NCI-H1092 (cell line): ENCODE results near the gene KIN.
"Not testable (repeated sequence)": the region's sequence is repeated elsewhere in the genome, so short reads cannot be mapped to it uniquely, and the experiment has no call there.

Experiments used
- DNase-seq: peaks from one replicate; lab custom pipeline; 2025; lab: John Stamatoyannopoulos, UW

Gene KIN, protein sequence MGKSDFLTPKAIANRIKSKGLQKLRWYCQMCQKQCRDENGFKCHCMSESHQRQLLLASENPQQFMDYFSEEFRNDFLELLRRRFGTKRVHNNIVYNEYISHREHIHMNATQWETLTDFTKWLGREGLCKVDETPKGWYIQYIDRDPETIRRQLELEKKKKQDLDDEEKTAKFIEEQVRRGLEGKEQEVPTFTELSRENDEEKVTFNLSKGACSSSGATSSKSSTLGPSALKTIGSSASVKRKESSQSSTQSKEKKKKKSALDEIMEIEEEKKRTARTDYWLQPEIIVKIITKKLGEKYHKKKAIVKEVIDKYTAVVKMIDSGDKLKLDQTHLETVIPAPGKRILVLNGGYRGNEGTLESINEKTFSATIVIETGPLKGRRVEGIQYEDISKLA

GRCh38 chr10:7787857-7788638 lies at the start of gene KIN, which contains the start of gene ATP5F1C:
KIN (minus strand) TSS chr10:7787993; CDS start chr10:7787933, 60 bp downstream.
ATP5F1C (plus strand) TSS chr10:7788177; CDS start chr10:7788208, 31 bp downstream.
- DNase-seq = peak; percentile 96

DNA sequence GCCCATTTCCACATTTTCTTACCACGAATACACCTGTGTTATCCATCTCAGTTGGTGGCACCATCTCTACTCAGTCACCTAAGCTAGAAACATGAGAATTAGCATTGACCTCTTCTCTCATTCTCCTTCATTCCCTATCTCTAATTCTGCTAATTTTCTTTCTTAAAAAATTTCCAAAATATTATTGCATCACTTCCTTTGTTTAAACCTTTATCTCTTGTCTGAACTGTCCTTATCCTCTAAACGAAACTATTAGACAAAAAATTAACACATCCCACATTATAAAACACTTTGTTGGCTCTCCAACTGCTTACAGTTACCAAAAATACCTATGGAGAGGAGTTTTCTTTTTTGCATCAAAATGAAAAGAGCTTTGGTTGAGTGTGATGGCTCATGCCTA lies 48.8 kb upstream of the KIN start:
- DNase-seq = no peak

GRCh38 chr10:7834262-7834661 lies 46.5 kb upstream of the KIN start:
- DNase-seq = no peak

GRCh38 chr10:7833210-7833609 lies 45.4 kb upstream of the KIN start:
- no peak for DNase-seq

GRCh38 chr10:7832060-7832459 lies 44.3 kb upstream of the KIN start:
- no peak for DNase-seq

- no peak for DNase-seq
Measured at GRCh38 chr10:7829289-7829834, 41.6 kb upstream of the KIN start.

DNA sequence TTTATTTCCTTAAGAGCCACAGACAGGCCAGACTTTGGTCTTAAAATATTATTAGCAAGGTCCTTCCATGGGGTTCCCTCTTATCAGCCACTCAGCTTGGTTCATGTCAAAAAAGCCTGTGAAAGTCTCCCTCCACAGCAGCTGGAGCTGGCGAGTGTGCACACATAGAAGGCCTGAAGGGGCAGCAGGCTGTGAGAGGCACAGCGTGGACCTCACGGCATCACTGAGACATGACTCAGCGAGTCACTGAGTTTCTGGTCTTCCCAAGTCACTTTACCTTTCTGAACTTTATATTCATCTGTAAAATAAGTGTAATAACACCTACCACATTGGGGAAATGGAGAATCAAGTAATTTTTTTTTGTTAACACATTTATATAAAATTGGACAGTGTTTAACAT lies 39.2 kb upstream of the KIN start:
- no peak for DNase-seq

DNA sequence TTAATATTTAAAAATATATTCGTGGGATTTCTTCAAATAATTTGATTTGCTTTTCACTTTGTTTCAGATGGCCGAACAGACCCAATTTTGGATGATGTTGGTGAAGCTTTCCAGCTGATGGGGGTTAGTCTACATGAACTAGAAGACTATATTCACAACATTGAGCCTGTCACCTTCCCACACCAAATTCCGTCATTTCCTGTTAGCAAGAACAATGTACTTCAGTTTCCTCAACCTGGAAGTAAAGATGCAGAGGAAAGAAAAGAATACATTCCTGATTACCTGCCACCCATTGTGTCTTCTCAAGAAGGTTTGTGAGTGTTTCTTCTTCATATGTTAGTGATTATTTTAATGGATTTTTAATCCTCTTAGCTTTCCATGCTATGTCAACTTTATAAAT lies 36.5 kb upstream of the KIN start:
- DNase-seq = no peak

- DNase-seq = no peak
Measured at GRCh38 chr10:7819121-7819460, 31.3 kb upstream of the KIN start.

DNA sequence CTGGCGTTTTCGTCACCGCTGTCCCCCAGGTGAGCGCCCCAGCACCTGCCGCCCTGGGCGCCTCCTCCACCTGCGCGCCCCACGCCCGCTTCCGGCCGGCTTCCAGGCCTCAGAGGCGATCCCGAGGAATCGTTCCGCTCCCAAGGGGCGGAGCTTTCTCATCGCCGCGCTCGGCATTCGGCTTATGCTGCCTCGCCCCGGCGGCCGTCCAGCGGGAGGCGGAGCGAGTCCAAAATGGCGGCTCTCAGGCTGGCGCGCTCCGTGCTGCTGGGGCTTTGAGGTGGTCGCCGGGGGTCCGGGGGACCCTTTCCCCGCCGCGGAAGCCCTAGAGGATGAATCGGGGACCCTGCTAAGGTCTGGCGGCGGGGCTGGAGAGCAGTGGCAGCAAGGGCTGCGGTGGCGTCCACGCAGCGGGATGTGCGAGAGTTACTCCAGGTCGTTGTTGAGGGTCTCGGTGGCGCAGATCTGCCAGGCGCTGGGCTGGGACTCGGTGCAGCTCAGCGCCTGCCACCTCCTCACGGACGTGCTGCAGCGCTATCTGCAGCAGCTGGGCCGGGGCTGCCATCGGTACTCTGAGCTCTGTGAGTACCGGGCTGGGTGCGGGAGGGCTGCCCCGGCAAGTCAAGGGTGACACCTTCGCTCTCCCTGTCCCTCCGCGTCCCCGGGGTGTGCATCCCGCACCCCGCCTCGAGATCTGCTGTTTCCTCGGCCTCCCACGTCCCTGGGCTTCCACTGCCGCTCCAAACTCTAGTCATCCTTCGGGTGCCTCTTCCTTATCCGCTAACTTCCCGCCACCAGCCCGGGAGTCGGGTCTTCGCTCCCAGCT lies 30.7 kb upstream of the KIN start, which contains the start of gene TAF3:
TAF3 (plus strand) TSS at position 211 of the 826 bp plus-strand sequence; CDS start at position 416, 205 bp downstream.
- DNase-seq = peak; percentile 87

GRCh38 chr10:7817984-7818294 lies 30.1 kb upstream of the KIN start:
- DNase-seq = no peak

DNA sequence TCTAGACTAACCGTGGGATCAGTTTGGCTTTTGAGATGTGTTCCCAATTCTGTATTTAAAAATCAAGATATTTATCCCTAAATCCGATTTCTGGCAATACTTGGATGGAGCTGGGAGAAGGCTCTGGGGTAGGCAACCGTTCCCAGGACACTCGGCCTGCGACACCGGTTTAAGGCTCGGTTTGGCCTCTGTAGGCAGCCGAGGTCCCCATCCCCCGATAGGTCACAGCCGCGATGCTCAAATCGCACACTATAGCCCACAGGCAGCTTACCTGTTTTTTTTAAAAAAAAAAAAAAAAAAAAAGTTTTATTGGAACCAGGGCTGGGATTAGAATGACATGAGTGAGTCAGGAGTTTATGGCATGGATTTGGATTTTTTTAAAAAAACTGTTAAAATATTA lies 29.8 kb upstream of the KIN start:
- DNase-seq = no peak

DNA sequence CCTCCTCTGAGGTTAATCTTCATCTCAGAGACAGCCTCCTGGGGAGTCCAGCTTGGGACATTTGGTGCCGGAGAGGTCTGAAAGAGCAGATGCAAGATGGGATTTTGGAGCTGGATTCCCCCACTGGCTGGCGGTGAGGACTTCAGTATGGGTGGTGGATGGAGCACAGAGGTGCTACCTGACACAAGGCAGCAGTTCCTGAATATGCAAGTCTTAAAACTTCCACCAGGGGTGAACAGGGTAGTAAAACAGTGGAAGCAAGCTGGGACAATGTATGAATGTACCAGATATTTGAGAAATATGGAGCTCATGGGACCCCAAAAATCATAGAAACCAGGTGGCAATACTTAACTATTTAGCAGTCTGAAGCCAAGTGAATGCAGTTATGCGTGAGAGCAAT lies 25.7 kb upstream of the KIN start:
- no peak for DNase-seq

DNA sequence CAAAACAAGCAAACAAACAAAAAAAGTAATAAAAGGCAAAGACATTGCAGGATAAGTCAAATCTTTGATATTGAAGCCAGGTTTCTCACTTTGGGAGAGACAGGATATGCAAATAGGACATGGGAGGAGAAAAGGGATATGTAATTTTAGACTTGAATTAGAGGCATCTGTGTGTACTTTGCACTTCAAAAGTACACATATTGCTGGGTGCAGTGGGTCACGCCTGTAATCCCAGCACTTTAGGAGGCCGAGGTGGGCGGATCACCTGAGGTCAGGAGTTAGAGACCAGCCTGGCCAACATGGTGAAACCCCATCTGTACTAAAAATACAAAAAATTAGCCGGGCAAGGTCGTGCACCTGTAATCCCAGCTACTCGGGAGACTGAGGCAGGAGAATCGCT lies 23.9 kb upstream of the KIN start:
- not testable (repeated sequence) for DNase-seq

DNA sequence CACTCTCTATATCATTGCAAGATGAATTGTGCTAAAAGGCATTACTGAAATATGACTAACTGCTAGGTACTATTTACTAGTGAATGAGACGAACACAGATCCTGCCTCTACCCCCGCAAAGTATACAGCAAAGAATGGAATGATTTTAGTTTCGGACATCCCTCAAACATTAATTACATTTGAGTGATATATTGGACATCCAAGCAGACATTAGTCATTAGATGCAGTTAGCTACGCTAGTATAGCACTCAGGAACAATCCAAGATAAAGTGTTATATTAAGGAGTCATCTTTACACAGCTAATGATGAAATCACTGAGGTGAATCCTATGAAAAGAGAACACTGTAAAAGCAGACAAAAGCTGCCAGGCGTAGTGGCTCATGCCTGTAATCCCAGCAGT lies 23.2 kb upstream of the KIN start:
- no peak for DNase-seq

DNA sequence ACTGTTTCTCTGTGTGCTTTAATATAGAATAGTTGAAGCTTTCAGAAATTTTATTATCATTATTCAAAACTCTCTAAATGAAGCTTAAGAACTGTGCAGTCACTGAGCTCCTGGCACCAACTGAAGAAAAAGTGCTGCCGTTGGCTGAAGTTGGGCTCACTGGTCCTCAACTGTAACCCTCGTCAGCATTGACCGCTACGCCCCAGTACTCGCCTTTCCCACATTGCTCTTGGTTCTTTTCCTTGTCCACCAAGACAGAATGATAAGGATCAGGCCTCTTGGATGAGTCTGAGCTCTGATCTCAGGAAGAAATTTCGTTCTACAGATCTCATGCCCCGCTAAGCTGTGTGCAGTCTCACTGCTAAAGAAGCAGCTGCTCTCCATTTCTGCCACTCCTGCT lies 22.6 kb upstream of the KIN start:
- no peak for DNase-seq

DNA sequence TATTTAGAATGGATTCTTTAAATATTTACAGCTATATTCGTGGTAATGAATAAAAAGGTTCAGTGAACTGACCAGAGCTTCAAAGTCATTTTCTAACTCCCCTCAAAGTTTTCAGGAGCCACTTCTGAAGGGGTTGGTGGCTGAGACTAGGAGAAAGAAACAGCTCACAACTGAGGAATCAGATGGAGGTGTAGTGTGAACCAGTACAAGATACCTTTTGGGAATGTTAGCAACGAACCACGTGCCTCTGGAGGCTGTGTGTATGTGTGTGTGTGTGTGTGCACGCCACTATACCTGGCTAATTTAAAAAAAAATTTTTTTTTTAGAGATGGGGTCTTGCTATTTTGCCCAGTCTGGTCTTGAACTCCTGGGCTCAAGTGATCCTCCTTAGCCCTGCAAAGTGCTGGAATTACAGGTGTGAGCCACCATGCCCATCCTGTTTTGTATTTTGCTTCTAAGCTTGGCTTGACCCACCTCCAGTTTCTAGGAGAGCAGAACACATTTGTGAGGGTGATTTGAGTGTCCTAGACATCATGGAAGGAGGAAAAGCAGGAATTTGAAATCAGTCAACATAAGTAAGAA lies 21.0 kb upstream of the KIN start:
- no peak for DNase-seq

- no peak for DNase-seq
Measured at GRCh38 chr10:7804741-7805140, 16.9 kb upstream of the KIN start.

DNA sequence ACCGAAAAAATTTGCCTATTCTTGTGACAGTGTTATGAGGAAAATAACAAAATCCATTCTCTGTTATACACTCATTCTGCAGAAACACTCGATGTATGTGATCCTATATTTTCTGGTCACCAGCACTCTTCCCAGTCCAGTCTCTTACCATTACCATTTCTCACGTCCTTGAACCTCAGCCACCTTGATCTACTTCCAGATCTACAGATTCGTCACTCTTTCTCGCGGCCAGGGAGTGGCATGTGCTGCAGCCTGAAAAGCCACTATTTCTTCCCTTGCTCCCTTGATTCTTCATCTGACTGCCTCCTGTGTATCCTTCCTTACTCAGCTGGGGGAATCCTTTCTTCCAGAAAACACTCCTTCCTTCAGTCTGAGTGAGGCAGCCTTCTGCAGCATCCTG lies 16.4 kb upstream of the KIN start:
- DNase-seq = no peak

GRCh38 chr10:7802606-7803005 lies 14.8 kb upstream of the KIN start:
- no peak for DNase-seq

DNA sequence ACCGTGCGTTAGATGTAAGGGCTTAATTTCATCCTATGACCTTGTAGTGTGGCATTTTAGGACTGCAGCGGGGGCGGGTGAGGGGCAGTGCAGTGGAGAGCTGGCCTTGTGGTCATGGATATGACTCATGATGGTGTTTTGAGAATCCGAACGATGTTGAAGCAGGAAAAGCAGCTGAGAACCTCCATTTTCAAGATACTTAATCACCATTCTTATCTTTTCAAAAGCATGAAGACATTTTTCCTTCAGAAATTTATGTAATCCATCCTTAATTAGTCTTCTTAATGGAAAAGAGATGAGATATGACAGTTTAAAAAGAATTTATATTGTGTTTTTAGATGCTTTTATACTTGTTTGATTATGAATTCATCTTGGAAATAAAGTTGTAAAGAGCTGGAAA lies 9.8 kb upstream of the KIN start:
- DNase-seq = no peak

DNA sequence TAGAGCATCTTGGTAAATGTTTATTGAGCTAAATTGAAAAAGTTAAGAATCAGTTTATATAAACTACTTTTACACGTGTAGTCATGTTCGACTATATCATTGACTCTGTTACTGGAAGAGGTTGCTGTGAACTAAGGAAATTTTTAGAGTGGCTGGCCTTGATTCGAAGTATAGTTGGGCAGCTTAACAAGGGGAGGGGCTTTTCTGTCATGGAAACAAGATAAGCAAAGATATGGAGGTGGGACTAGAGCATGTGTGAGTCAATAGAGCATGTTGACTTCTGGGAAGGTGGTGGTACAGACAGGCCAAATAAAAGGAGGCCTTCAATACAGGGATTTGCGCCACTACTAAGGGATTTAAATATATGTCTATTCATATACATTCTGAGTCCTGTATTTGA lies 7.8 kb upstream of the KIN start:
- DNase-seq = no peak
